HCT116 (cell line): ENCODE data around the gene TTC8. TPM values are rescaled to one million over a fixed set of nuclear protein-coding genes. Genes with fewer than 3 reads are reported as not detected.
A peak's percentile ranks its signal among the peaks of the same experiment; 100 is the strongest.

Experiments
- ATAC-seq: fragments of 200-7000 bp; cut with Tn5 transposase; 2 replicates; pipeline ENCODE4 v1.9.1; 2020; ENCODE audit warnings: mild to moderate bottlenecking, moderate library complexity
- BruUV-seq: library from RNA; stranded (reverse); fragments of 400-500 nt; replicated peaks from 2 replicates; lab custom pipeline; 2021; lab: Mats Ljungman, UMichigan
- CTCF ChIA-PET: fragments of 300-600 bp; sonication (Branson Sonifier 250); formaldehyde crosslinking; loops from one replicate; lab custom pipeline; 2021; ENCODE audit warnings: antibody characterized with exemption; lab: Charles Lee
- POLR2A ChIA-PET: fragments of 300-600, 350-600 bp; sonication (Branson Sonifier 250); formaldehyde crosslinking; loops from one replicate; lab custom pipeline; 2021; ENCODE audit warnings: antibody characterized with exemption; lab: Charles Lee
- RAD21 ChIA-PET, 2 experiments: fragments of 300-600 bp; sonication (Branson Sonifier 250); formaldehyde crosslinking; loops; one replicate each; lab custom pipeline; 2023; ENCODE audit warnings: low total read pairs in 2 of 2; ENCODE audit not compliant: uncharacterized antibody in 2 of 2, unreplicated experiment in 2 of 2, low non-redundant PET in 1 of 2; lab: Charles Lee
- DNase-seq: peaks from one replicate; pipeline ENCODE4 v3.0.0-alpha.2; 2010; ENCODE audit warnings: low read depth, low spot score
- H2AFZ ChIP-seq: fragments of 200-600 bp; shearing (Covaris generic), sonication (generic); 2 replicates; pipeline ENCODE4 v1.6.1; 2017; ENCODE audit warnings: low read depth, mixed run types, mixed read lengths, antibody characterized with exemption, low read length; ENCODE audit not compliant: poor library complexity, severe bottlenecking
- H3K27ac ChIP-seq: 2 replicates; pipeline ENCODE4 v1.5.1; 2012; ENCODE audit warnings: low read depth, low read length
- H3K27me3 ChIP-seq: fragments of 200-600 bp; sonication (generic); 2 replicates; pipeline ENCODE4 v1.6.1; 2016; ENCODE audit warnings: mixed run types, low read length, mixed read lengths; ENCODE audit not compliant: insufficient read depth
- H3K36me3 ChIP-seq, 2 experiments: fragments of 200-500 bp in 1 of 2; fragments of 200-600 bp in 1 of 2; sonication (Bioruptor generic) in 1 of 2; sonication (generic) in 1 of 2; 2 replicates each; pipeline versions ENCODE4 v1.5.1 to v1.6.1; 2014 to 2016; ENCODE audit warnings: low read length in 2 of 2, inconsistent platforms in 1 of 2, mixed read lengths in 1 of 2, mixed run types in 1 of 2; ENCODE audit not compliant: insufficient read depth in 2 of 2, control insufficient read depth in 1 of 2
- H3K4me1 ChIP-seq, 2 experiments: fragments of 200-600 bp in 1 of 2; sonication (generic) in 1 of 2; 2 replicates each; pipeline versions ENCODE4 v1.5.1 to v1.6.1; 2012 to 2017; ENCODE audit warnings: low read length in 2 of 2, inconsistent platforms in 1 of 2, mild to moderate bottlenecking in 1 of 2, mixed read lengths in 1 of 2, mixed run types in 1 of 2, moderate library complexity in 1 of 2; ENCODE audit not compliant: insufficient read depth in 2 of 2, control insufficient read depth in 1 of 2
- H3K4me2 ChIP-seq: fragments of 200-600 bp; sonication (generic); 2 replicates; pipeline ENCODE4 v1.6.1; 2017; ENCODE audit warnings: mixed run types, low read length, mixed read lengths
- H3K4me3 ChIP-seq, 2 experiments: fragments of 200-600 bp in 1 of 2; sonication (generic) in 1 of 2; replicated peaks in 1 of 2; 2 replicates each; pipeline ENCODE4 v1.5.1; 2011 to 2016; ENCODE audit warnings: low read length in 2 of 2, control low read depth in 1 of 2, low read depth in 1 of 2, mild to moderate bottlenecking in 1 of 2, mixed read lengths in 1 of 2, mixed run types in 1 of 2
- H3K79me2 ChIP-seq: fragments of 200-600 bp; sonication (generic); 2 replicates; pipeline ENCODE4 v1.6.1; 2017; ENCODE audit warnings: mild to moderate bottlenecking, mixed run types, low read length, moderate library complexity, mixed read lengths; ENCODE audit not compliant: insufficient read depth
- H3K9ac ChIP-seq: fragments of 200-600 bp; sonication (generic); 2 replicates; pipeline ENCODE4 v1.6.1; 2016; ENCODE audit warnings: low read length, mixed read lengths
- H3K9me2 ChIP-seq: fragments of 200-600 bp; sonication (generic), shearing (Covaris generic); 2 replicates; pipeline ENCODE4 v1.6.1; 2017; ENCODE audit warnings: mixed run types, mild to moderate bottlenecking, moderate library complexity; ENCODE audit not compliant: insufficient read depth
- H3K9me3 ChIP-seq, 2 experiments: fragments of 200-500 bp in 1 of 2; fragments of 200-600 bp in 1 of 2; sonication (Bioruptor generic) in 1 of 2; sonication (generic) in 1 of 2; 2 replicates each; pipeline ENCODE4 v1.6.1; 2014 to 2017; ENCODE audit warnings: low read length in 2 of 2, mixed read lengths in 2 of 2, inconsistent platforms in 1 of 2, low read depth in 1 of 2, mild to moderate bottlenecking in 1 of 2, mixed run types in 1 of 2, moderate library complexity in 1 of 2; ENCODE audit not compliant: control insufficient read depth in 1 of 2, insufficient read depth in 1 of 2
- H4K20me1 ChIP-seq: fragments of 200-600 bp; sonication (generic), shearing (Covaris generic); 2 replicates; pipeline ENCODE4 v1.6.1; 2017; ENCODE audit warnings: mixed run types, mild to moderate bottlenecking, moderate library complexity; ENCODE audit not compliant: insufficient read depth
- ATF3 ChIP-seq: IDR thresholded peaks from 2 replicates; pipeline ENCODE4 v1.6.1; 2012
- CEBPB ChIP-seq: IDR thresholded peaks from 2 replicates; pipeline ENCODE4 v1.6.1; 2012; ENCODE audit warnings: low read depth
- CTCF ChIP-seq, 3 experiments: fragments of 200-600 bp in 1 of 3; sonication (generic) in 1 of 3; IDR thresholded peaks in 2 of 3; conservative IDR thresholded peaks in 1 of 3; 2 replicates each; pipeline ENCODE4 v1.5.1; 2012 to 2017; ENCODE audit warnings: low read depth in 2 of 3, low read length in 2 of 3, antibody characterized with exemption in 1 of 3, borderline replicate concordance in 1 of 3, control low read depth in 1 of 3, mild to moderate bottlenecking in 1 of 3, mixed read lengths in 1 of 3, mixed run types in 1 of 3, moderate library complexity in 1 of 3; ENCODE audit not compliant: insufficient read depth in 1 of 3
- ELF1 ChIP-seq: IDR thresholded peaks from 2 replicates; pipeline ENCODE4 v1.6.1; 2012; ENCODE audit warnings: low read depth, borderline replicate concordance
- EZH2 ChIP-seq: fragments of 200-600 bp; sonication (generic); IDR thresholded peaks from 2 replicates; pipeline ENCODE4 v1.6.1; 2017; ENCODE audit warnings: antibody characterized with exemption, mixed run types
- FOSL1 ChIP-seq: IDR thresholded peaks from 2 replicates; pipeline ENCODE4 v1.6.1; 2012; ENCODE audit warnings: low read depth
- JUND ChIP-seq: IDR thresholded peaks from 2 replicates; pipeline ENCODE4 v1.6.1; 2012
- POLR2A ChIP-seq: IDR thresholded peaks from 2 replicates; pipeline ENCODE4 v1.7.0; 2011; ENCODE audit warnings: borderline replicate concordance; ENCODE audit not compliant: insufficient read depth, insufficient read length; ENCODE audit errors: extremely low read depth
- POLR2AphosphoS5 ChIP-seq: IDR thresholded peaks from 2 replicates; pipeline ENCODE4 v1.6.1; 2011; ENCODE audit warnings: mild to moderate bottlenecking, low read depth, low read length, moderate library complexity
- RAD21 ChIP-seq: IDR thresholded peaks from 2 replicates; pipeline ENCODE4 v1.6.1; 2012; ENCODE audit warnings: low read depth, mild to moderate bottlenecking
- REST ChIP-seq: IDR thresholded peaks from 2 replicates; pipeline ENCODE4 v1.6.1; 2012; ENCODE audit warnings: low read depth
- SIN3A ChIP-seq: IDR thresholded peaks from 2 replicates; pipeline ENCODE4 v1.6.1; 2012; ENCODE audit warnings: low read depth
- SP1 ChIP-seq: IDR thresholded peaks from 2 replicates; pipeline ENCODE4 v1.6.1; 2012; ENCODE audit warnings: low read depth
- SRF ChIP-seq: IDR thresholded peaks from 2 replicates; pipeline ENCODE4 v1.6.1; 2012; ENCODE audit warnings: low read depth
- TCF7L2 ChIP-seq: IDR thresholded peaks from 2 replicates; pipeline ENCODE4 v1.7.0; 2011; ENCODE audit warnings: borderline replicate concordance, inconsistent platforms; ENCODE audit not compliant: insufficient read depth, insufficient read length; ENCODE audit errors: extremely low read depth
- YY1 ChIP-seq: IDR thresholded peaks from 2 replicates; pipeline ENCODE4 v1.6.1; 2011; ENCODE audit warnings: low read length, low read depth, moderate library complexity, mild to moderate bottlenecking; ENCODE audit not compliant: insufficient replicate concordance; ENCODE audit errors: extremely low read depth
- ZBTB33 ChIP-seq: IDR thresholded peaks from 2 replicates; pipeline ENCODE4 v1.6.1; 2011; ENCODE audit warnings: mild to moderate bottlenecking, low read length, moderate library complexity; ENCODE audit not compliant: insufficient replicate concordance; ENCODE audit errors: extremely low read depth
- ZFX ChIP-seq: fragments of 450-650 bp; IDR thresholded peaks from 2 replicates; pipeline ENCODE4 v1.6.1; 2017
- ZNF274 ChIP-seq: fragments of 200-500 bp; sonication (Bioruptor generic); IDR thresholded peaks from 2 replicates; pipeline ENCODE4 v1.6.1; 2014; ENCODE audit warnings: mild to moderate bottlenecking, low read depth, low read length, inconsistent platforms
- intact Hi-C: fragments of 100-400 bp; cut with micrococcal nuclease; formaldehyde crosslinking; loops from 2 replicates; pipeline ENCODE4 v1.10.0; 2022
- total RNA-seq: library from RNA; stranded (reverse); gene quantifications from one replicate; pipeline ENCODE4 v1.2.1, GENCODE V29; 2021; ENCODE audit not compliant: unreplicated experiment

TTC8 gene
- total RNA-seq, 1 experiment from 2014 or later = 21.4 TPM

- peak overlapping the region; percentile 71 for H2AFZ ChIP-seq
- no peaks in the 10 kb centered on the region for H3K27me3 ChIP-seq
- DNase-seq (no peak), ATAC-seq (no peak; the same call in 1 of the 2 replicates)
- RAD21 ChIA-PET = interaction anchor here in 1 of 2 experiments (1.0 to 1.3 kb wide), 2 partner anchors 33 to 124 kb away, joined by 3 read pairs; no protein-coding TSS in a partner anchor
- H3K4me2 ChIP-seq = peak overlapping the region; percentile 89
- no peaks in the 10 kb centered on the region for H3K9me3 ChIP-seq
- H3K9me2 ChIP-seq = no peaks in the 10 kb centered on the region
- POLR2A ChIA-PET = no interaction called here
- peak overlapping the region; percentile 57 for H3K9ac ChIP-seq
- intact Hi-C loops = no loop called here
- CTCF ChIA-PET = no interaction called here
- no peaks in the 10 kb centered on the region for H3K79me2 ChIP-seq
- peaks cover 0 to 16% of the 10 kb centered on the region in 2 experiments; a peak in 1 of 4 replicates for H3K4me1 ChIP-seq
- H3K36me3 ChIP-seq = no peaks in the 10 kb centered on the region
- peak overlapping the region; percentile 60 to 68 for H3K4me3 ChIP-seq
- peak overlapping the region; percentile 43; the same call in 1 of the 2 replicates for H3K27ac ChIP-seq
- no TSS peak for BruUV-seq
- H4K20me1 ChIP-seq = no peaks in the 10 kb centered on the region
- no peak for TF ChIP-seq ZBTB33
- TF ChIP-seq TCF7L2 = no peak
- TF ChIP-seq ZNF274 = no peak
- TF ChIP-seq REST = no peak
- TF ChIP-seq SP1 = no peak
- no peak for TF ChIP-seq YY1
- TF ChIP-seq POLR2A = no peak
- no peak for TF ChIP-seq RAD21
- no peak for TF ChIP-seq SIN3A
- TF ChIP-seq CTCF (IDR thresholded peaks at IDR 0.05 in 2 of 3, conservative IDR thresholded peaks at IDR 0.05 in 1 of 3; ENCODE audit: borderline replicate concordance in 1 of 3, insufficient read depth in 1 of 3, low read depth in 2 of 3, low read length in 2 of 3) = no peak
- no peak for TF ChIP-seq ELF1
- no peak for TF ChIP-seq POLR2AphosphoS5
- TF ChIP-seq SRF = no peak
- no peak for TF ChIP-seq ZFX
- no peak for TF ChIP-seq EZH2
- no peak for TF ChIP-seq ATF3
- TF ChIP-seq CEBPB = no peak
- no peak for TF ChIP-seq JUND
- TF ChIP-seq FOSL1 = no peak
Observed at GRCh38 chr14:88791629-88792472, 32.6 kb upstream of the TTC8 start.
